Activated T-cell treated with anti-CD3 and anti-CD28 coated beads, Interleukin-2, amount 50 U/mL, for 1 hour (primary cell): ENCODE results near the gene PHYHD1.

Source experiments
- DNase-seq: peaks from one replicate; pipeline ENCODE4 v3.0.0-alpha.2; 2020

PHYHD1 gene

DNA sequence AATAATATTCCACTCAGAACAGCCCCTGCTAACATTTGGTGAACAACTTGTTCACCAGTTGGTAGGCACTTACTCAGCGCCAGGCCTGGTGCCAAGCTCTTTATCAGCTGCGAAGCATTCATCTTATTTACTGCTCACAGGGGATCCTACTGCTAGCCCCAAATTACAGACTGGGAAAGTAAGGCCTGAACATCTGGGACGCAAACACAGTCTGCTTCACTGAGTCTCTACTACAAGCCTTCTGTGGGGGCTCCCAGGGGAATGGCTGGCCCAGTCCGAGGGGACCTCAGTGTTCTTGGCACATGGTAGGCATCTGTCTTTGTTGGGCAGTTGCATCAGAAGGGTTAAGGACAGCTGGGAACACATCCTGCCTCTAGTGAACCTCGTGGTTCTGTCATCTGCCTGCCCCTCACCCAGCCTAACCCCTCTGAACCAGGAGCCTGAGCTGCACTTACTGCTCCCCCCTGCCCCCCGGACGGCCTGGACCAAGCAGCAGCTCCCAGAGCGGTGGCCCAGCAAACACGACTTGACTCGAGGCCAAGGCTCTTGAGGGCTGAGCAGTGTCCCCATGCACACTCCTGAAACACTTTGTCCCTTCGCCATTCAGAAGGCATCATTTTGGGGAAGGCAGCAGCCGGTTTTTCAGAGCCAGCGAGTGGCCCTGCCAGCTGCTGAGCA lies at the start of gene PHYHD1:
Gene PHYHD1, plus strand, starts transcription at position 602 of the 678 bp plus-strand sequence. CDS start 1,342 bp downstream, outside the sequence.
- no peak for DNase-seq

DNA sequence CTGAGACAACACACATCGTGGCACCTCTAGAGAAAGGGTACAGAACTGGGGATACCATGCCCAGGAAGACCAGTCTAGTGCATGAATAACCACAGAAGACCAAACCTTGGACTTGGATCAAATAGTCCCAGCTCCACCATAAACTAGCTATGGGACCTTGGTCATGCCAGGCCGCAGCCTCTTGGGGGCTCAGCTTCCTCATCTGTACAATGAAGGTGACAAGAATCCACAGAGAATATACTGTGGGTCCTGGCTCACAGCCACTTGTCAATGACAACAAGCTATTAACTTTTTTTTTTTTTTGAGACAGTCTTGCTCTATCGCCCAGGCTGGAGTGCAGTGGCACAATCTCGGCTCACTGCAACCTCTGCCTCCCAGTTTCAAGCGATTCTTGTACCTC lies 42.9 kb upstream of the PHYHD1 start:
- DNase-seq: no peak

DNA sequence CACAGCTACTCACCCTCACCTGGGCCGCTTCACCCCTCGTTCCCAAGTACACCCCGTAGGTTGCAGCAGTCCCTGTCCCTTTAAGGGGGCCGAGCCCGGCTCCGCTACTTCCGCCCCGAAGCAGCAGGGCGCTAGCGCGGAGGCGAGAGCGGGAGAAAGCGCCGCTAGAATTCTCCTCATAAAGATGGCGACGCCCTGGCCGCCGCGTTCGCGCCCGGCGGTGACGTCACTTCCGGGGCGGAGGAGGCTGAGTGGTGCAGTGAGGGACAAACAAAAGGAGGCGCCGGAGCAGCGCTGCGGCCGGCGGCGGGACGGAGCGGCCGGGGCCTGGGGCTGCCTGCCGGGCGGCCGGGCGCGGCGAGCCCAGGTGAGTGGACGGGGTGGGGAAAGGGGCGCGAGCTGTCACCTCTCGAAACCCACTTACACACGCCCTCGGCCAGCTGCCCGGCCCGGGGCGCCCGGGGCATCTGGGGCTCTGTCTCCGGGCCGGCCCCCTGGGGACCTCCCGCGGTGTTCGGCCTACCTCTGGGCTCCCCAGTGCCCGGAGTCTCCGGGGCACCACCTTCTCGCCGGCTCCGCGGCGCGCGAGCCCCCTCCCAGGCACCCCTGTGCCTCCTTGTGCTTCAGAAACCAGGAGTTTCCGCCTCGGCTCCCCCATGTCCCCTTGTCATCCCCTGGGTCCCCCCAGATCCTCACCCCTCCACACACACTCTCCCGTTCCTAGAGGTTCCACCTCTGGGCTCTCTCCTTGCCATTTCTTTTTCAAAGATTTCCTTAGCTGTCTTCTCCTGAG lies 38.7 kb upstream of the PHYHD1 start, which contains the start of the genes KYAT1 and LRRC8A:
Gene KYAT1, minus strand, starts transcription at position 67 of the 793 bp plus-strand sequence. CDS start 36,545 bp downstream, outside the sequence.
Gene LRRC8A, plus strand, starts transcription at position 250 of the 793 bp plus-strand sequence. CDS start 25,032 bp downstream, outside the sequence.
- peak; percentile 99 for DNase-seq

DNA sequence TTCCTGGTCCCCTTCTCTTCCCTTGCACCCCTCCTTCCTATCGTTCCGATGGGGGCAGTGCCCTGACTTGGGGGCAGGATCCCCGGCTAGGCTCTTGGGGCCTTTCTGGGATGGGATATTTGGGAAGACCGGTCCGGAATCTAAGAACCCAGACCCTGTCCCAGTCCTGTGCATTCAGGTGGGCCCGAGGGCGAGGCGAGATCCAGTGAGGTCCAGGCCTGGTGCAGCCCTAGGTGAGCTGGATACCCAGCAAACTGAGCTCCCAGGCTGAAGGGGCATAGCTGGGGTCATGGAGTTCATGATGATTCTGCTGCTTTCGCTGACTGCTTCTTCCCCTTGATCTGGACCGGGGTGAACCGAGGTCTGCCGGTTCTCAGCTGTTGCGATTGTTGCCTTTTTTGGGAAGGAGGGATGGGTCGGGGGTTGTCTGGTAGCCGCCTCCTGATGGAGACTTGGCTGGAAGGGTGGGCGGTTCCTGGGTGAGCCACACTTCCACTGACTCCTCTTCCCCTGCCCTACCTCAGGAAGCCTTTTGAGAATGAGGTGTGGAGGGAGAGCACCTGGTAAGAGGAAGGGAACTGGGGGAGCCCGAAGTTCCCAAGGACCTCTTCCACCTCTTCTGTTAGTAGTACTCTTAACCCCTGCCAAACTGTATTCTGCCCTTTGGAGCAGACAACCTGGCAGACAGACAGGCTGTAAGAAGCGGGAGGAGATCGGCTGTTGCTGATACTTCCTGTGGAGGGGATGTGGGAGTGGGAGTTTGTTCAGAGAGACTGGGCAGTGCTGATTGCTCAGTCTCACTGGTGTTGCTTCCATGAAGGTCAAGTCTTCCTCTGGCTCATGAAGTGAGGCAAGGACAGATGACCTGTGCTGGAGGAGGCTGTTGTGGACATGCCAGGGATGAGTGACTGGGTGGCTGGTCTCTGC lies 37.8 kb upstream of the PHYHD1 start:
- DNase-seq: no peak

DNA sequence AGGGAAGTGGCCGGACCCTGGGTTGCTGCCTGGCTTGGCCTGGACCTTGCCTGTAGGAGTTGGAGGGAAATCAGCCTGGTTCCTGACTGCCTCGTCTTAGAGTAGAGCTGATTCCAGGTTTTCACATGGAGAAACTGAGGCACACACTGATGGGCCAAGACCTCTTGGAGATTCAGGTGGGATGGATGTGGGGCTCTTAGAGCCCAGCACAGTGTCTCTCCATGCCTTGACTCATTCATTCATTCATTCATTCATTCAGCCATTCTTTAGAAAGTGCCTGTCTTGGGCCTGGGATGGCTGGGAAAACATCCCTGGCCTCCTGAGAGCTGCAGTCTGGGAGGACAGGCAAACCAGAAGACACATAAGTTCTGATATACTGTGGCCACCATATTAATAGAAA lies 36.6 kb upstream of the PHYHD1 start:
- no peak for DNase-seq

DNA sequence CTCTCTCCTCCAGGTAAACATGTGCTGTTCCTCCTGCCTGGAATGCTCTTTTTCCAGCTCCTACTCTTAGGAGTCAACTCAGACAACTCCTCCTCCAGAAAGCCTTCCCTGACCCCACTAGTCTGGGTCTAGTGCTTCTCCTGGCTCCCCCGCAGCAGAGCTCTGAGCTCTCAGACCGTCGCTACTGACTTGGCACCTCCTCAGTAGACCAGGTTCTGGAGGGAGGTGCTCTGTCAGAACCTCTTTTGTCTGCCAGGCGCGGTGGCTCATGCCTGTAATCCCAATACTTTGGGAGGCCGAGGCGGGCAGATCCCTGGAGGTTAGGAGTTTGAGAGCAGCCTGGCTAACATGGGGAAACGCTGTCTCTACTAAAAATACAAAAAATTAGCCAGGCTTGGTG lies 35.4 kb upstream of the PHYHD1 start:
- DNase-seq: no peak

DNA sequence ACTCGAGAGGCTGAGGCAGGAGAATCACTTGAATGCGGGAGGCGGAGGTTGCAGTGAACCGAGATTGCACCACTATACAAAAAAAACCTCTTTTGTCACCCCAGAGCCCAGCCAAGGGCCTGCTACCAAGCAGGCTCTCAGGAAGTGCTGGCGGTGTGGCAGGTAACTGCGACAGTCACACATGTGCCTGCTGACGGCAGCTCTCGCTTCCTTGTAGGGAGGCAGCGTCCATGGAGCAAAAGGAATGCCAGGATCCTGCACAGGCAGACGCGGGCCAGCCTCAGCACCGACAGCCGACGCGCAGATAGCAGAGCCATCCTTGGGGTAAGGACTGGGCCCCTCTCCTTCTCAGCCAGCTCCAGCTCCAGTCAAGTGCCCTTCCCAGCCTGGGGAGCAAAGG lies 35.0 kb upstream of the PHYHD1 start:
- DNase-seq: no peak

DNA sequence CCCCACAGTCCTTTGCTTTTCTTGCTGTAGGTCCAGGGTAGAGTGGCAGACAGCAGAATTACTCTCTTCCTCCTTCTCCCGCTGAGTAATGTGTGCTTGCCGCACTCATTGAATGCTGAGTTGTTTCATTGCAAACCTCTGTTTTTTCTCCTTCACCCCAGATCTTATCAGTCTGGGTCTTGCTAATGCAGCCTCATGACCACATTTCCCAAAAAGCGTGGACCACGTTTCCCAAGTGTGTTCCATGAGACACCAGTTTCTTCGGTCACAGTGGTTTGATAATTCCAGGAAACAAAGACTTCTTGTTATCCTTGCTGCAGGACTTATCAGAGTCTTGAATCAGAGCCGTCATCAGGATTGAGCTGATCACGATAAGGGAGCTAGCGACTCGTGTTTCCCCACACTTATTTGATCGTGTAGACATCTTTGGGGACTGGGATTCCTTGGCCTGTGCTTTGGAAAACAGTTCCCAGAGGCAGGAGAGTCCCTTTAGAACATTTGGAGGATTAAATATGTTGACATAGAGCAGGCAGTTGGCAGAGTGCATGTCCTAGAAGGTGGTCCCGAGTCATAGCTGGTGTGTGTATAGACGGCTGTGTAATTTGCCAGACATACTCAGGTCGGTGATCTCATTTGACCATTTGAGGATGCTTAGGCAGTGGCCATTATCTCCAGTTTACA lies 34.4 kb upstream of the PHYHD1 start:
- DNase-seq: no peak

DNA sequence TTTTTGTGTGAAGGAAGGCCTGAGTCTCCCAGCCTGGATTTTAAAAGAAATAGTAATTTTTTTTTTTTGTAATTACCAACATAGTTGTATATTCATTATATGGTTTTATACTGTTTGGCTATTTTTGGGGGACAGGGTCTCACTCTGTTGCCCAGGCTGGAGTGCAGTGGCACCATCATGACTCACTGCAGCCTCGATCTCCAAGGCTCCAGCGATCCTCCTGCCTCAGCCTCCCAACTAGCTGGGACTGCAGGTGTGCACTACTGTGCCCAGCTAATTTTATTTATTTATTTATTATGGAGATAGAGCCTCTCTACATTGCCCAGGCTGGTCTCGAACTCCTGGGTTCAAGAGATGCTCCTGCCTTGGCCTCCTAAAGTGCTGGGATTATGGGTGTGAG lies 33.7 kb upstream of the PHYHD1 start:
- no peak for DNase-seq

DNA sequence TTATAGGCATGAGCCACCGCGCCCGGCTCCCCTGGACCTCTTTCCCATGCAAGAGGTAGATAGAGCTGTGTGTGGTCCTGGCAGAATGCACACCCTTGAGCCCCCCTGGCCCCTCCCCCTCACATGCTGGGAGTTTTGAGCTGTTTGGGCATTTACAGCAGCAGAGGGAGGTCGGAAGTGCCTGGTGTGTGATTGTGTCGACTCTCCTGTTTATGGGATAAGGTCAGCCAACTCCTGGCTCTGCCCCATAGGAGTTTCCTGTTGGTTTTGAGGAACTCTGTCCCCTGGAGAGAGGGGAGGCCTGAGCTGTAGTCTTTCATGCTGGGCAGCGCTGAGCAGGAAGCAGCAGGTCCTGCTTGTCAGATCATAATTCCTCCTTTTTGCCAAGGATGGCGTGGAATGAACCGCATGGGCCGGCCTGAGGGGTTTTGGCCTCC lies 32.9 kb upstream of the PHYHD1 start:
- DNase-seq: no peak

DNA sequence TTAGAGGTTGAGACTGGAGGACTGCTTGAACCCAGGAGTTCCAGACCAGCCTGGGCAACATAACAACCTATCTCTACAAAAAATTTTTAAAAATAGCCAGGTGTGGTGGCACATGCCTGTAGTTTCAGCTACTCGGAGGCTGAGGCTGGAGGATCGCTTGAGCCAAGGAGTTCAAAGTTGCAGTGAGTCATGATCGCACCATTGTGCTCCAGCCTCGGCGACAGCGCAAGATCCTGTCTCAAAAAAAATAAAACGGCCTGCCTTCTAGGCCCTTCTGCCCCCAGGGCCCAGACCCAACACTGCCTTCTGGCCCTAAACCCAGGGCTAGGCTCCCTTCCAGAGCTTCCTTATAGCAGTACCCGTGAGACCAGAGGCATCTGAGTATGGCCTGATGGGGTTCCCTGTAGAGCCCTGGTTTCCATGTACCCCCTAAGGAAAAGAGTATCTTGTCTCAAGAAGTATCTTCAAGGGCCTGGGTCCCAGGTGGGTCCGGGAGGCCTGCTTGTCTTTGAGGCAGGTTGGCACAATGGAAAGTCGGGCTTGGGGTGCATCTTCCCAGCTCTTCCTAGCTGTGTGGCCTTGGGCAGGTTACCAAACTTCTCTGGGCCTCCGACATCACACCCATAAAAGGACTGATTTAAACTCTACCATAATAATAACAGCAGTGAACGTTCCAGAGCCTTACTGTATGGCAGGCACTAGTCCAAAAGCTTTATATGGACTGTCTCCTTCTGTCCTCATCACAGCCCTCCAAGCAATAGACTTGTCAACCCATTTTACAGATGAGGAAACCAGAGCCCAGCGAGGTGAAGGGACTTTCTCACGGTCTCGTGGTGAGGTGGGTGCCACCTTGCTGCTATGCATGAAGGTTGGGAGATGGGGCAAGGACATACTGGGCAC lies 29.2 kb upstream of the PHYHD1 start:
- no peak for DNase-seq

DNA sequence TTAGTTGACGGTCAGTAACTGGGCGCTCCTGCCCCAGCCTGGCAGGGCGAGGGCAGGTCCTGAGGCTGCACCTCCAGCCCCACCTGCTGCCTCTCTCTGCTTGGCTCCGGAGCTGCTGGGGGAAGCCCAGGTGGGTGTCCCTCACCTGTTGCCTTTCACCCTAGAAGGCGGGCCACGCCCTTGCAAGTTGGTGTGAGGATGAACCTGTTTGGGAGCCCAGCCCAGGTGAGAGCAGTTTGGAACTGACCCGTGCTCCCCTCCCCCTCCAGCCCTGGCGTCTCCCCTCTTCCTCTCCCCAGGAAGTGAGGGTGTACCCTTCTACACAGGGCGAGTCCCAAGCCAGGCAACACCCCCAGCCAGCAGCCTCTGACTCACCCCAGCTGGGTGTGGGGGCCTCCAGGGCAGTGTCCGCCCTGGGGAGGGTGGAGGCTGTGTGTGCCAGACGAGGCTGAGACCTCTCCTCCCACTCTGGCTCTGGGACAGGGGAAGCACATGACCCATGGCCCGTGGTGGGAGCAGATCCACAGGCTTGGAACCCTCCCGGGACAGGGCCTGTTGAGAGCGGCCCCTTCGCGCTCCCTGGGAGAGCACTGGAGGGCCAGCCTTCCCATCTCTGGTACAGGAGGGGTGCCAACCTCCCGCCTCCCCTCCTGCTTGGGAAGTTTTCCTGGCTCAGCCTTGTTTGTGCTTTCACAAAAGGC lies 28.4 kb upstream of the PHYHD1 start:
- DNase-seq: no peak

DNA sequence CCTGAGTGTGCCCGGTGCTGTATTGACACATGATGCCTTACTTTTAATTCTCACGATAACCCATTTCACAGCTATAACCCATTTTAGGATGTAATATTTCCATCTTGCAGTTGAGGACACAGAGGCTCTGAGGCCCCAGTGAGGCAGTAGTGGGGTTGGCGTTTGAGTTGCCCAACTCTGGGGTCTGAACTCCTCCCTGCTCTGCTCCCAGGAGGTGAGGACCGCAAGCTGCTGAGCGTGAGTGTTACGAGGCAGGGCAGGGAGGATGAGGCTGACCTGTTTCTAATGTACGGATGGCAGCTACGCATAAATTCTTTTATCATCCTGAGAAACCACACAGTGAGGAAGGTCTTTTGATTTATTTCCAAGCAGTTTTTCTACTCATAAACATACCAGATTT lies 27.4 kb upstream of the PHYHD1 start:
- DNase-seq: no peak

DNA sequence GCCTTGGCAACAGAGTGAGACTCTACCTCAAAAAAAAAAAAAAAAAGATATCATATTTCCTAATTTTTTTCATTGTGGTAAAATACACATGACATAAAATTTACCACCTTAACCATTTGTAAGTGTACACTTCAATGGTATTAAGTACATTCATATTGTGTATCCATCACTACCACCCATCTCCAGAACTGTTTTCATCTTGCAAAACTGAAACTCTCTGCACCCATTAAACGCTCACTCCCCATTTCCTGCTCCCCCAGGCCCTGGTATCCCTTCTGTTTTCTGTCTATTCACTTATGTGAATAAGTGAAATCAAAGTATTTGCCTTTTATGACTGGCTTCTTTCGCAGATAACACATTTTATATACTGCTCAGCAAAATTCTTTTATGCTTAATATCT lies 26.0 kb upstream of the PHYHD1 start:
- DNase-seq: no peak

DNA sequence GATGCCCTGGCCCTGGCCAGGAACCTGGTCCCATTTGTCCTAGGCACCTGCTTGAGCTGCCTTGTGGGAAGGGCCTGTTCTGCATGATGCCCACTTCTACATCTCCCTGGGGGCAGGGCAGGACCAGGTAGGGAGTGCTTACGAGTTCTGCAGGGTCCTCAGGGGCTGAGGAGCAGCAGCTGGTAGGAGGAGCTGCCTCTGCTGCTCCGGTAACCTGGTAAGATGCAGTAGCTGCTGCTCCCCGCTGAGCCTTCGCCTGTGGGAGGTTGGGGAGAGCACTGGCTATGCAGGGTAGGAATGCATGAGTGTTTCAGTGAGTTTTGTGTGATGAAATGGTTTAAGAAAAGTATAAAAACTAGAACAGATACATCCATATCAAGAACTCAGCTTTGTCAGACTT lies 25.2 kb upstream of the PHYHD1 start:
- DNase-seq: no peak

DNA sequence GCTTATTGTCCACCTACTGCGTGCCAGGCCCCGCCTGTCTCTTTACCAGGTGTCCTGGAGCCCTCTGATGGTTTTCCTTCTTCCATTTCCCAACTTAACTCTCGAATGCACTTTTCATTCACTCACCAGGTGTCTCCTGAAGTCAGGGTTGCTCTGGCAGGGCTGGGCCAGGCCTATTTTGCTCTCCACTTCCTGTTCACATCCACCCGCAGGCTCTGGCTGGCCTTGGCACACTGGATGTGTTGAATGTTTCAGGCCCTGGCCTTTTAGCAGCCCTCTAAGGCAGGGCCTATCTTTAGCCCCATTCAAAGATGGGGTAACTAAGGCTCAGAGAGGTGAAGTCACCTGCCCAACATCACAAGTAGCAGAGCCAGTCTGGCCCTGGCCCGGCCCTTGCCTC lies 22.4 kb upstream of the PHYHD1 start:
- DNase-seq: no peak

DNA sequence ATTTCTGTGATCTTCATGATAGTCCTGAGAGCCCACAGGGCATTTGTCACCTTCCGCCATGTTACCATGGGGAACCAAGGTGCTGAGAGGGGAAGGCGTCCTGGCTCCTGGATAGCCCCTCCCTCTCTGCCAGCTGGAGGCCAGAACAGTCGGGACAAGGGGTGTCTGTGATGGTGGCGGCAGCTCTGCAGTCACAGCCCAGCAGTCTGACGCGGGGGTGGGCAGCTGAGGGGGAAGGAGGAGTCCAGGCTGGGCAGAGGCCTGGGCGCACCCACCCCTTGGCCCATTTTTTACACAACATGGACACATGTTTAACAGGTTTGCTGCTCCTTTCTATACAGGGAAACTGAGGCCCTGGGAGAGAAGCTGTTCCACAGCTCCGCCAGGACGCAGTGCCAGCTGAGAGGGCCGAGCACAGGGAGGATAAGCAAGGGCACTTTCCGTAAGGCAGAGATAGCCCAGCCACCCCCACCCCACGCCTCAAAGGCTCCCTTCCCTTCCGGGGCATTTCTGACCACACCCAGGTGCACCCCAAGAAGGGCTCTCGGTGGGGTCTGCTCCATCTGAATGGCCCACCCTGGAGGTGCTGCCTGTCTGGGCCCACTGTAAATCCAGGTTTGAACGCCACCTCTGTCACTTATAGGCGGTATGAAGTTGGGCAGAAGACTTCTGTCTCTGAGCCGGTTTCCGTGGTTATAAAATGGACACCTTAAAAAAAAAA lies 21.8 kb upstream of the PHYHD1 start:
- no peak for DNase-seq

DNA sequence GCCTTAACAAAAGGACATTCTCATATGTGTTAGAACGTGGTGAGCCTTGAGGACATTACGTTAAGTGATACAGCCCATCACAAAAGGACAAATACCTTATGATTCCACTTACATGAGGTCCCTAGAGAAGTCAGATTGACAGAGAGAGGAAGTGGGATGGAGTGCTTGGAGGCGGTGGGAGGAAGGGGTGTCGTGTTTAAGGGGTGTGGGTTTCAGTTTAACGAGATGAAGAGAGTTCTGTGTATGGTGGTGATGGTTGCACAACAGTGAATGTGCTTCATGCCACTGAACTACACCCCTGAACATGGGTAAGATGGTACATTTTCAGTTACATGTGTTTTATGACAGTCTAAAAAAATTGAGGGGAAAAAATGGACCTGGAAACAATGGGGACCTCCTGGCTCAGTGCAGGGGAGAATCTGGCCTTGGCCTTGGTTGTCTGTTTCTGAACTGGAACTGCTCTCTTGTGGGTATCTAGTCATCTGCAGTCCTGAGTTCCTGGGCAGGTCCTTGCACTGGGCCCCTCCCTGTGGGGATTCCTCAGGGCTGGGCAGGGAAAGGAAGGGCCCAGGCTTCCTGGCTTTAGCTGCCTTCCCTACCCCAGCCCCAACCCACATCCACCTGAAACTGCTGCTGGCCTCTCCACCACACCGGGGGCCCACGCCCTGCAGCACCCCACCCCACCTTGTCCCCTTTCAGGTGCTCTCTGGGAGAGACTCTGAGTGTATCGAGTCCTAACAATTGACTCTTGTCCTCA lies 21.0 kb upstream of the PHYHD1 start:
- no peak for DNase-seq

DNA sequence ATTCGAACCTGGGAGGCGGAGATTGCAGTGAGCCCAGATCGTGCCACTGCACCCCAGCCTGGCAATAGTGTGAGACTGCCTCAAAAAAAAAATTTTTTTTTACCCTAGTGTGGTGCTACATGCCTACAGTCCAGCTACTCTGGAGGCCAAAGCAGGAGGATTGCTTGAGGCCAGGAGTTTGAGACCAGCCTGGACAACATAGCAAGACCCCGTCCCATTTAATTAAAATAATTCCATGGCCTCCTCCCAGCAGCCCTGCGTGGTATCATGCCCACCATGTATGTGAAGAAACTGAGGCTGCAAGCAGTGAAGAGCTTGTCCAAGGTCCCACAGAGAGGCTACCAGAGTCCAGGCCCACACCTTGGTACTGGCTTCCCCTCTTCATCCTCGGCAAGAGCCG lies 19.4 kb upstream of the PHYHD1 start:
- DNase-seq: no peak
